Parathyroid adenoma (tissue), 2 donors: ENCODE measurements around the gene CAST.

Experiments
- H2AFZ ChIP-seq: fragments of 300-600 bp; sonication (generic); one replicate; pipeline ENCODE4 v1.7.0; 2017; ENCODE audit warnings: antibody characterized with exemption, mild to moderate bottlenecking
- H3K27ac ChIP-seq: fragments of 300-600 bp; sonication (generic); one replicate; pipeline ENCODE4 v1.7.0; 2017
- H3K27me3 ChIP-seq: fragments of 300-600 bp; sonication (generic); one replicate; pipeline ENCODE4 v1.7.0; 2017; ENCODE audit warnings: low read length; ENCODE audit not compliant: control insufficient read depth, insufficient read depth
- H3K36me3 ChIP-seq: fragments of 300-600 bp; sonication (generic); one replicate; pipeline ENCODE4 v1.7.0; 2017; ENCODE audit warnings: low read length; ENCODE audit not compliant: control insufficient read depth, insufficient read depth
- H3K4me1 ChIP-seq: fragments of 300-600 bp; sonication (generic); one replicate; pipeline ENCODE4 v1.7.0; 2017; ENCODE audit warnings: control low read depth
- H3K4me2 ChIP-seq: fragments of 300-600 bp; sonication (generic); one replicate; pipeline ENCODE4 v1.7.0; 2017; ENCODE audit warnings: low read length
- H3K4me3 ChIP-seq: fragments of 300-600 bp; sonication (generic); one replicate; pipeline ENCODE4 v1.7.0; 2017; ENCODE audit warnings: low read depth, low read length
- H3K79me2 ChIP-seq: fragments of 300-600 bp; sonication (generic); one replicate; pipeline ENCODE4 v1.7.0; 2017; ENCODE audit warnings: control low read depth
- H3K9ac ChIP-seq: fragments of 300-600 bp; sonication (generic); one replicate; pipeline ENCODE4 v1.7.0; 2017; ENCODE audit warnings: mild to moderate bottlenecking
- H3K9me3 ChIP-seq: fragments of 300-600 bp; sonication (generic); one replicate; pipeline ENCODE4 v1.7.0; 2017; ENCODE audit warnings: low read length; ENCODE audit not compliant: control insufficient read depth
- TF ChIP-seq, protein P1 (sequence below): fragments of 300-600 bp; sonication (generic); IDR thresholded peaks from one replicate; pipeline ENCODE4 v1.7.0; 2017; ENCODE audit warnings: antibody characterized with exemption, mild to moderate bottlenecking
- donor health status: primary hyperparathyroidism.

Gene CAST

DNA sequence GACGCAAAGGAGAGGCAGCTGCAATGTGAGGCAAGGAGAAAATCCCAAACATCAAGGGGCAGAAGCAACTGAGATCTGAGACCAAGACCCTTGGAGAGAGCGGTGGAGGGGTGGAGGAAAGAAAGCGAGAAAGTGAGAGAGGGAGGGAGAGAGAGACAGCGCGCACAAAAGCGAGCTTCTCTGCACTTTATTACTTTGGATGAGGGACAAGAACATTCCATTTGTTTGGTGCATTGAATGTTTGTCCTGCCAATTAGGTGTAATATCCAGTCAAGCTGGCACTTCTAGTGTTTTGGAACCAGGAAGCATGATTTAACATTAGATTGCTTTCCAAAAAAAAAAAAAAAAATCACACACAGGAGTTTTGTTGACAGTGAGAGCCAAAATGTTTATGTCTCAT is 1.4 kb downstream of the CAST start:
- Histone ChIP-seq H3K9ac (no peak overlapping the region), H3K4me1 (no peaks in the 10 kb centered on the region), H3K27me3 (no peaks in the 10 kb centered on the region), H3K4me3 (peak overlapping the region; percentile 72), H3K36me3 (no peaks in the 10 kb centered on the region), H3K9me3 (no peaks in the 10 kb centered on the region), H3K79me2 (peaks cover 10% of the 10 kb centered on the region), H3K4me2 (peak overlapping the region; percentile 73), H3K27ac (peak overlapping the region; percentile 92), H2AFZ (peak overlapping the region; percentile 94)
- TF ChIP-seq, protein P1, sequence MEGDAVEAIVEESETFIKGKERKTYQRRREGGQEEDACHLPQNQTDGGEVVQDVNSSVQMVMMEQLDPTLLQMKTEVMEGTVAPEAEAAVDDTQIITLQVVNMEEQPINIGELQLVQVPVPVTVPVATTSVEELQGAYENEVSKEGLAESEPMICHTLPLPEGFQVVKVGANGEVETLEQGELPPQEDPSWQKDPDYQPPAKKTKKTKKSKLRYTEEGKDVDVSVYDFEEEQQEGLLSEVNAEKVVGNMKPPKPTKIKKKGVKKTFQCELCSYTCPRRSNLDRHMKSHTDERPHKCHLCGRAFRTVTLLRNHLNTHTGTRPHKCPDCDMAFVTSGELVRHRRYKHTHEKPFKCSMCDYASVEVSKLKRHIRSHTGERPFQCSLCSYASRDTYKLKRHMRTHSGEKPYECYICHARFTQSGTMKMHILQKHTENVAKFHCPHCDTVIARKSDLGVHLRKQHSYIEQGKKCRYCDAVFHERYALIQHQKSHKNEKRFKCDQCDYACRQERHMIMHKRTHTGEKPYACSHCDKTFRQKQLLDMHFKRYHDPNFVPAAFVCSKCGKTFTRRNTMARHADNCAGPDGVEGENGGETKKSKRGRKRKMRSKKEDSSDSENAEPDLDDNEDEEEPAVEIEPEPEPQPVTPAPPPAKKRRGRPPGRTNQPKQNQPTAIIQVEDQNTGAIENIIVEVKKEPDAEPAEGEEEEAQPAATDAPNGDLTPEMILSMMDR: no peak

DNA sequence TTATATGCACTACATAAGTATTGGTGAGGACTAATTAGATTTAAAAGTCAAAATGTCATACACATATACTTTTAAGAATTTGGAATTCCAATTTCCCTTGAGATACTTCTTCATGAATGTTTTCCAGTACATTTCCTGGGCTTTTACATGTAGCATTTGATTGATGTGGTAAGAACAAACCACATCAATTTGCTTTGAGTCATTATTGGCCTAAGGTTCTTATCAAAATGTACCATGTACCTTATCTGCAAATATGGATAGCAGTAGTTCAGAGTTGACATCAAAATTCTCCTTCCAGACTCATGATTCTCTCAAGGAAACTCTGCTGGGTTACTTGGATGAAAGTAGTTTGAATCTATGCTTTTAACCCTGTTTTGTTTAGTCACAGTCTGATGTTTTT is 2.5 kb downstream of the CAST start:
- H3K36me3 ChIP-seq: no peaks in the 10 kb centered on the region
- no peaks in the 10 kb centered on the region for H3K4me1 ChIP-seq
- no peak overlapping the region for H2AFZ ChIP-seq
- peaks cover 10% of the 10 kb centered on the region for H3K79me2 ChIP-seq
- H3K4me3 ChIP-seq: no peak overlapping the region
- TF ChIP-seq, protein P1: no peak
- no peak overlapping the region for H3K9ac ChIP-seq
- no peak overlapping the region for H3K27ac ChIP-seq
- H3K27me3 ChIP-seq: no peaks in the 10 kb centered on the region
- H3K4me2 ChIP-seq: no peak overlapping the region
- no peaks in the 10 kb centered on the region for H3K9me3 ChIP-seq

GRCh38 chr5:96668725-96669124 is 6.5 kb downstream of the CAST start:
- Histone ChIP-seq H3K79me2 (peaks cover 11% of the 10 kb centered on the region), H3K9ac (no peak overlapping the region), H3K36me3 (no peaks in the 10 kb centered on the region), H2AFZ (no peak overlapping the region), H3K27ac (no peak overlapping the region), H3K27me3 (no peaks in the 10 kb centered on the region), H3K4me1 (no peaks in the 10 kb centered on the region), H3K4me2 (no peak overlapping the region), H3K9me3 (no peaks in the 10 kb centered on the region), H3K4me3 (no peak overlapping the region)
- TF ChIP-seq, protein P1: no peak

DNA sequence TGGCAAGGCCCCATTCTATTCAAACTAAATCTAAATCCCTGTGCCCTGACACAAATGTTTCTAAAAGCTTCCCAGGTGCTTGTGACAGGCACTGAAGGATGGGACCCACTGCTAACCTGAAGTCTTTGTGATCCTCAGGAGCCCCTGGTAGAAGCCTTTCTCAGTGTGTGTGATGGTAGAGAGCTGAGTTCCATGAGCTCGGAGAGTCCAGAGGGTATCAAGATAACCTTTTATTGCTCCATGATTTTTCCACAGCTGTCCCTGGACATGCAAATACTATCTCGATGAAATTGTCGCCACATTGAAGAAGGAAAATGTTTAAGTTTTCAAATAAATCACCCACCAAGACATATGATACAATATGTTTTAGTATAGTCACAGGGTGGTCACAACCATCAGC is 7.7 kb downstream of the CAST start:
- TF ChIP-seq, protein P1: no peak
- Histone ChIP-seq H3K27ac (no peak overlapping the region), H3K79me2 (peaks cover 11% of the 10 kb centered on the region), H3K27me3 (no peaks in the 10 kb centered on the region), H3K9ac (no peak overlapping the region), H3K9me3 (no peaks in the 10 kb centered on the region), H3K4me2 (no peak overlapping the region), H3K4me1 (no peaks in the 10 kb centered on the region), H3K36me3 (no peaks in the 10 kb centered on the region), H2AFZ (no peak overlapping the region), H3K4me3 (no peak overlapping the region)

DNA sequence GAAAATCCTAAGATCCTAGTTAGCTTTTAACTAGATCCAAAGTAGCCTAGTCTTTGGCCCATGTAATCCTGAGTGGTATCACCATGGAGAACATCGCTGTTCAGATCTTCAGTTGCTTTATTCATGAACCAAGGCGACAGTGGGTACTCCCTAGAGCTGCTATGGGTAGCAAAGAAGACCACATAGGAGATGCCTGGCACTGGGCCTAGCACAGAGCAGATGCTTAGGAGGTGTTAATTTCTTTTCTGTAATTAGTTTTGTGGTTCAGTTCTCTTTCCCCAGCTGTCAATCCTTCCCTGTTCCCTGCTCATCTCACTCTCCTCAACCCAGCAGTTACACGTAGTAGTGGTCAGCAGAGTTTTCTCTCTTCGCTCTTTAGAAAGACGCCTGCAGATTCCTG is 9.3 kb downstream of the CAST start:
- TF ChIP-seq, protein P1: no peak
- H3K4me3 ChIP-seq: no peak overlapping the region
- H2AFZ ChIP-seq: no peak overlapping the region
- no peak overlapping the region for H3K27ac ChIP-seq
- no peak overlapping the region for H3K4me2 ChIP-seq
- H3K27me3 ChIP-seq: no peaks in the 10 kb centered on the region
- peaks cover 11% of the 10 kb centered on the region for H3K79me2 ChIP-seq
- H3K36me3 ChIP-seq: no peaks in the 10 kb centered on the region
- H3K9me3 ChIP-seq: no peaks in the 10 kb centered on the region
- H3K9ac ChIP-seq: no peak overlapping the region
- no peaks in the 10 kb centered on the region for H3K4me1 ChIP-seq
